PFSK-1 (cell line): ENCODE measurements around the gene EEF1AKMT3.

Experiments
- FOXP2 ChIP-seq: optimal IDR thresholded peaks from 2 replicates; pipeline ENCODE3; 2011; ENCODE audit warnings: borderline replicate concordance, control low read depth, inconsistent platforms; ENCODE audit not compliant: insufficient read depth; ENCODE audit errors: extremely low read length, extremely low read depth
- POLR2AphosphoS5 ChIP-seq: IDR thresholded peaks from 2 replicates; pipeline ENCODE4 v1.6.1; 2012; ENCODE audit warnings: low read depth, mild to moderate bottlenecking, control low read depth, low read length, moderate library complexity
- REST ChIP-seq, 2 experiments: IDR thresholded peaks; 2 replicates each; pipeline versions ENCODE4 v1.6.1 to v1.8.0; 2011 to 2012; ENCODE audit warnings: low read depth in 2 of 2, low read length in 2 of 2, control low read depth in 1 of 2, inconsistent platforms in 1 of 2, mild to moderate bottlenecking in 1 of 2, moderate library complexity in 1 of 2; ENCODE audit not compliant: insufficient read depth in 1 of 2
- SIN3A ChIP-seq: IDR thresholded peaks from 2 replicates; pipeline ENCODE4 v1.6.1; 2012; ENCODE audit warnings: mild to moderate bottlenecking, low read length, moderate library complexity, borderline replicate concordance; ENCODE audit not compliant: insufficient read depth
- TAF1 ChIP-seq: IDR thresholded peaks from 2 replicates; pipeline ENCODE4 v1.6.1; 2012; ENCODE audit warnings: low read length, control low read depth, borderline replicate concordance; ENCODE audit not compliant: insufficient read depth

EEF1AKMT3 gene

DNA sequence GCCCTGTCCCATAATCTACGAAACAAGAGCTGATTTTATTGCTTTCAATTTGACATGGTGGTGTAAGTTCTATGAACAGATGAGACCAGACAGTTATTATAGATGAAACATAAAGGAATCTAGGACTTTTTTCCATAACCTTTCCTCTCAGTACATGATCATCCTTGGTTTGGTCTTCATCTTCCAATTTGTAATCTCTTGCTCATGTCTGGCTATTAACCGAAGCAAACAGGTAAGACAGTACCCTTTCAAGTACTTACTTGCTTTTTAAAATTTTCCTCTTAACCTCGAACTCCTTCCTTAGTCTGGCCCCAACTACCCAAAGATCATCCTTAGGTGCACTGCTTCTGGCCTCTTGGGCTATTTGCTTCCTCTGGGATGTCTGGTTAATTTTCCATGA is 26.4 kb upstream of the EEF1AKMT3 start:
- TF ChIP-seq SIN3A = no peak
- TF ChIP-seq REST (IDR thresholded peaks at IDR 0.05; ENCODE audit: insufficient read depth in 1 of 2, low read depth in 2 of 2, low read length in 2 of 2) = no peak
- TF ChIP-seq TAF1 = no peak
- no peak; the same call in 1 of the 2 replicates for TF ChIP-seq POLR2AphosphoS5
- no peak for TF ChIP-seq FOXP2

GRCh38 chr12:57749061-57749460 is 23.4 kb upstream of the EEF1AKMT3 start:
- TF ChIP-seq POLR2AphosphoS5 (no peak; the same call in 1 of the 2 replicates), TAF1 (no peak), REST (IDR thresholded peaks at IDR 0.05; ENCODE audit: insufficient read depth in 1 of 2, low read depth in 2 of 2, low read length in 2 of 2) (no peak), FOXP2 (no peak)

GRCh38 chr12:57750561-57751431 is 21.6 kb upstream of the EEF1AKMT3 start:
- TF ChIP-seq FOXP2 (no peak), TAF1 (no peak), REST (IDR thresholded peaks at IDR 0.05; ENCODE audit: insufficient read depth in 1 of 2, low read depth in 2 of 2, low read length in 2 of 2) (no peak), SIN3A (no peak), POLR2AphosphoS5 (no peak; the same call in 1 of the 2 replicates)

DNA sequence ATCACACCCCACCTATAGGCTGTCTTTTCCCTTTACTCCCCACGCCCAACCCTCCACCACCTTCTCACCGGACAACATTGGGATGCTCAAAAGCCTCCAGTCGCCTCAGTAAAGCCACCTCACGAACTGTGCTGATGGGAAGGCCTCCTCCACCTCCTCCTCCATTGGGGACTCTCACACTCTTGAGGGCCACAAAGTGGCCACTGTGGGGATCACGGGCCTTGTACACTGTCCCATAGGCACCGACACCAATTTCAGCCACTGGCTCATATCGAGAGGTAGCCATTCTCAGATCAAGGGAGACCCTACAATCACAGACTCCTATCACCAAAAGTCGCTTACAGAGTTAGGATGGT is 21.0 kb upstream of the EEF1AKMT3 start:
- TF ChIP-seq FOXP2 (no peak), REST (IDR thresholded peaks at IDR 0.05; ENCODE audit: insufficient read depth in 1 of 2, low read depth in 2 of 2, low read length in 2 of 2) (no peak), SIN3A (no peak), POLR2AphosphoS5 (no peak), TAF1 (no peak)
